CD4-positive, alpha-beta T cell (primary cell): ENCODE results near the gene CLCF1. TPM values are rescaled to one million over a fixed set of nuclear protein-coding genes. Genes with fewer than 3 reads are reported as not detected.
A peak's percentile ranks its signal among the peaks of the same experiment; 100 is the strongest.

Experiments used
- ATAC-seq: fragments of 200-7000 bp; cut with Tn5 transposase; one replicate; pipeline ENCODE4 v1.10.0; 2022; ENCODE audit warnings: mild to moderate bottlenecking; ENCODE audit not compliant: poor library complexity
- CTCF ChIA-PET: fragments of 350-600 bp; sonication (Branson Sonifier 250); formaldehyde crosslinking; loops from one replicate; lab custom pipeline; 2021; ENCODE audit warnings: antibody characterized with exemption, inconsistent platforms; lab: Charles Lee
- POLR2A ChIA-PET: fragments of 350-600 bp; sonication (Branson Sonifier 250); formaldehyde crosslinking; loops from one replicate; lab custom pipeline; 2021; ENCODE audit warnings: antibody characterized with exemption, inconsistent platforms; lab: Charles Lee
- DNase-seq, 14 experiments: peaks; one replicate each; pipeline ENCODE4 v3.0.0-alpha.2; 2013 to 2020; ENCODE audit warnings: mixed read lengths in 2 of 14
- H3K27ac ChIP-seq, 2 donors: one replicate each; pipeline versions ENCODE4 v1.5.1 to v1.7.0; 2013; ENCODE audit warnings: low read length in 2 of 2, low read depth in 1 of 2, mild to moderate bottlenecking in 1 of 2
- H3K27me3 ChIP-seq, 2 experiments: 1 replicate in 1 of 2; 2 replicates in 1 of 2; pipeline versions ENCODE4 v1.6.1 to v1.7.0; 2013; ENCODE audit warnings: low read length in 2 of 2, control low read depth in 1 of 2, mild to moderate bottlenecking in 1 of 2, moderate library complexity in 1 of 2; ENCODE audit not compliant: insufficient read depth in 2 of 2, control insufficient read depth in 1 of 2
- H3K36me3 ChIP-seq: one replicate; pipeline ENCODE4 v1.6.1; 2013; ENCODE audit warnings: low read length, control low read depth; ENCODE audit not compliant: insufficient read depth
- H3K4me1 ChIP-seq: one replicate; pipeline ENCODE4 v1.6.1; 2013; ENCODE audit warnings: low read length, control low read depth; ENCODE audit not compliant: insufficient read depth
- H3K4me3 ChIP-seq: one replicate; pipeline ENCODE4 v1.5.1; 2013; ENCODE audit warnings: mild to moderate bottlenecking, low read length, moderate library complexity
- H3K9me3 ChIP-seq, 2 experiments: 1 replicate in 1 of 2; 2 replicates in 1 of 2; pipeline versions ENCODE4 v1.6.1 to v1.7.0; 2013; ENCODE audit warnings: low read length in 2 of 2, mild to moderate bottlenecking in 2 of 2, control low read depth in 1 of 2, moderate library complexity in 1 of 2; ENCODE audit not compliant: control insufficient read depth in 1 of 2, insufficient read depth in 1 of 2
- H3K27ac Mint-ChIP-seq: one replicate; pipeline ENCODE4 v1.8.0; 2020; ENCODE audit warnings: mixed read lengths
- H3K27me3 Mint-ChIP-seq: one replicate; pipeline ENCODE4 v1.8.0; 2021; ENCODE audit warnings: mixed read lengths
- H3K36me3 Mint-ChIP-seq: one replicate; pipeline ENCODE4 v1.8.0; 2021; ENCODE audit warnings: low read depth, mixed read lengths
- H3K4me1 Mint-ChIP-seq: one replicate; pipeline ENCODE4 v1.8.0; 2021; ENCODE audit warnings: low read depth, mixed read lengths
- H3K4me3 Mint-ChIP-seq: one replicate; pipeline ENCODE4 v1.8.0; 2020; ENCODE audit warnings: mild to moderate bottlenecking, mixed read lengths
- H3K9me3 Mint-ChIP-seq: one replicate; pipeline ENCODE4 v1.8.0; 2020; ENCODE audit warnings: mixed read lengths
- intact Hi-C, 2 experiments: fragments of 100-400 bp; cut with DNase I in 1 of 2; cut with micrococcal nuclease in 1 of 2; formaldehyde crosslinking; loops; one replicate each; pipeline versions ENCODE4 v1.15.1 to v1.9.0; 2023 to 2025; cut with DNase I, micrococcal nuclease
- total RNA-seq, 174 experiments: library from RNA in 2 of 174; stranded (reverse) in 2 of 174; gene quantifications; one replicate each; pipeline ENCODE4 v1.2.3 and lab custom pipeline; 2021 to 2026
- TF ChIP-seq, protein P1 (sequence below): fragments of 200-600 bp; IDR thresholded peaks from one replicate; pipeline ENCODE4 v1.8.0; 2022; ENCODE audit warnings: antibody characterized with exemption, mild to moderate bottlenecking

The CLCF1 gene
- total RNA-seq, 2 experiments from 2014 or later = 6.0 to 6.9 TPM

DNA sequence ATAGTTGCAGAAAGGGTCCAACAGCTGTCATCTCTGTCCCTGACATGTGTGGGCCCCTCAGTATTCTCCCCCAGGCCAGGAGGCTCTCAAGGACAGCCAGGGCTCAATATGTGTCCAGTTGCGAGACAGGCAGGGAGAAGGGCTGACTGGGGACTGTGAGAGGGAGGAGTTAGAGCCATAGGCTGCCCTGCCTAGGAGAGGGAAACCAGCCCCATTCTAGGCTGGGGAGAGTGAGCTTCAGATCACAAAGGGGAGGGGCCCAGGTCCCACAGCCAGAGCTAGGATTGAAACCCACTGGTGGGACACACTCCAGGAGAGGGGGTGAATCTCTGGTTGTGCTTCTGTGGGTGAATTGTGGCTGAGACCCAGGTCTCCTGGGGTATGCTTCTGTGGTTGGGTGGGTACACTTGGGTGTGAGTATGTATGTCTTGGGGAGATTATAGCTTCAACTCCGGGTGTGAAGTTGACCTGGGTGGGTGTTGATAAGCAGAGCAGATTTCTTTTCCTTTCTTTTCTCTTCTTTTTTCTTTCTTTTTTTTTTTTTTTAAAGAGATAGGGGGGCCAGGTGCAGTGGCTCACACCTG lies 40.0 kb upstream of the CLCF1 start:
- peaks cover 18% of the 10 kb centered on the region for H3K36me3 ChIP-seq
- H3K27me3 ChIP-seq = no peaks in the 10 kb centered on the region
- H3K4me1 ChIP-seq = peaks cover 98% of the 10 kb centered on the region
- no peaks in the 10 kb centered on the region for H3K9me3 ChIP-seq
- no peak for DNase-seq
- peaks cover 9% of the 10 kb centered on the region for H3K36me3 Mint-ChIP-seq
- H3K4me3 ChIP-seq = no peak overlapping the region
- no peak for ATAC-seq
- intact Hi-C loops = no loop called here
- POLR2A ChIA-PET = interaction anchor here (0.7 to 12.5 kb wide), 11 partner anchors 10 to 568 kb away, joined by 3 to 411 read pairs (median 5); partner anchors contain the start of genes AIP, PPP1CA, PTPRCAP and RAD9A
- CTCF ChIA-PET = interaction anchor here (0.6 to 2.0 kb wide), 4 partner anchors 8 to 151 kb away, joined by 3 to 6 read pairs (median 3); no protein-coding TSS in a partner anchor
- TF ChIP-seq, protein P1, sequence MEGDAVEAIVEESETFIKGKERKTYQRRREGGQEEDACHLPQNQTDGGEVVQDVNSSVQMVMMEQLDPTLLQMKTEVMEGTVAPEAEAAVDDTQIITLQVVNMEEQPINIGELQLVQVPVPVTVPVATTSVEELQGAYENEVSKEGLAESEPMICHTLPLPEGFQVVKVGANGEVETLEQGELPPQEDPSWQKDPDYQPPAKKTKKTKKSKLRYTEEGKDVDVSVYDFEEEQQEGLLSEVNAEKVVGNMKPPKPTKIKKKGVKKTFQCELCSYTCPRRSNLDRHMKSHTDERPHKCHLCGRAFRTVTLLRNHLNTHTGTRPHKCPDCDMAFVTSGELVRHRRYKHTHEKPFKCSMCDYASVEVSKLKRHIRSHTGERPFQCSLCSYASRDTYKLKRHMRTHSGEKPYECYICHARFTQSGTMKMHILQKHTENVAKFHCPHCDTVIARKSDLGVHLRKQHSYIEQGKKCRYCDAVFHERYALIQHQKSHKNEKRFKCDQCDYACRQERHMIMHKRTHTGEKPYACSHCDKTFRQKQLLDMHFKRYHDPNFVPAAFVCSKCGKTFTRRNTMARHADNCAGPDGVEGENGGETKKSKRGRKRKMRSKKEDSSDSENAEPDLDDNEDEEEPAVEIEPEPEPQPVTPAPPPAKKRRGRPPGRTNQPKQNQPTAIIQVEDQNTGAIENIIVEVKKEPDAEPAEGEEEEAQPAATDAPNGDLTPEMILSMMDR = no peak
- peak overlapping the region; percentile 98 for H3K27ac Mint-ChIP-seq
- H3K4me1 Mint-ChIP-seq = peaks cover 83% of the 10 kb centered on the region
- no peaks in the 10 kb centered on the region for H3K27me3 Mint-ChIP-seq
- H3K27ac ChIP-seq = peak overlapping the region in 1 of 2 donors; percentile 84
- H3K4me3 Mint-ChIP-seq = peak overlapping the region; percentile 82
- H3K9me3 Mint-ChIP-seq = no peaks in the 10 kb centered on the region

DNA sequence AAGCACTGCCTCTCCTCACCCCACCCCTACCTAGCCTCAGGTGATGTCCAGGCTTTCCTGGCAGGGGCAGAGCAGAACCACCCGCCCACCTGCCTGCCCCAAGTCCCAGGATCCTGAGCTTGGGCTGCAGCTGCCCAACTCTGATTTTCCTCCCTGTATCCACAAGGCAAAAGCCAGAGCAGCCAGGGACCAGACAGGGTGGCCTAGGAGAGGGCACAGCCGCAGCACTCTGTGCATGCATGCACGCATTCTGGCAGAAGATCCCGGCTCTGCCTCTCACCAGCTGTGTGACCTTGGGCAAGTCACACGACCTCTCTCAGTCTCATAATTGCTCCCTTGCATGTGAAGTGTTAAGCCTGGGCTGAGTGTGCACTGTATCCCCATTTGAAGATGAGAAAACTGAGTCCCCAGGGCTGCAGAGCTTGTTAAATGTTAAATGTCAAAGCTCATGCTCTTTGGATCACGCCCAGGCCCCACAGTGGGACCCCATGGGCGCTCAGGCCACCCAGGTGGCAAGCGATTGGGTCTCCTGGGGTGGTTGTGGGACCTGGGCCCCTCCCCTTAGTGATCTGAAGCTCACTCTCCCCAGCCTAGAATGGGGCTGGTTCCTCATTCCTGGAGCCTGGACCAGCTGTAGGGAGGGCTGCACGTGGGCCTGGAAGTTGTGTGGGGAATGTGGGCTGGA lies 39.2 kb upstream of the CLCF1 start:
- ChIA-PET CTCF (interaction anchor here (1.4 to 2.0 kb wide), 2 partner anchors 8 to 10 kb away, joined by 3 to 6 read pairs; no protein-coding TSS in a partner anchor), POLR2A (interaction anchor here (0.9 to 12.5 kb wide), 11 partner anchors 8 to 1915 kb away, joined by 3 to 411 read pairs (median 5); partner anchors contain the start of genes AIP, PPP1CA, PTPRCAP and RAD9A)
- ATAC-seq (no peak), DNase-seq (no peak)
- Mint-ChIP-seq H3K36me3 (peaks cover 16% of the 10 kb centered on the region), H3K27ac (peak overlapping the region; percentile 98), H3K4me1 (peaks cover 83% of the 10 kb centered on the region), H3K9me3 (no peaks in the 10 kb centered on the region), H3K27me3 (no peaks in the 10 kb centered on the region), H3K4me3 (peak overlapping the region; percentile 82)
- no peaks in the 10 kb centered on the region for H3K9me3 ChIP-seq
- intact Hi-C loops = no loop called here
- H3K36me3 ChIP-seq = peaks cover 26% of the 10 kb centered on the region
- H3K27ac ChIP-seq = peak overlapping the region in 1 of 2 donors; percentile 84
- peaks cover 98% of the 10 kb centered on the region for H3K4me1 ChIP-seq
- H3K27me3 ChIP-seq = no peaks in the 10 kb centered on the region
- H3K4me3 ChIP-seq = no peak overlapping the region
- TF ChIP-seq, protein P1 = no peak

DNA sequence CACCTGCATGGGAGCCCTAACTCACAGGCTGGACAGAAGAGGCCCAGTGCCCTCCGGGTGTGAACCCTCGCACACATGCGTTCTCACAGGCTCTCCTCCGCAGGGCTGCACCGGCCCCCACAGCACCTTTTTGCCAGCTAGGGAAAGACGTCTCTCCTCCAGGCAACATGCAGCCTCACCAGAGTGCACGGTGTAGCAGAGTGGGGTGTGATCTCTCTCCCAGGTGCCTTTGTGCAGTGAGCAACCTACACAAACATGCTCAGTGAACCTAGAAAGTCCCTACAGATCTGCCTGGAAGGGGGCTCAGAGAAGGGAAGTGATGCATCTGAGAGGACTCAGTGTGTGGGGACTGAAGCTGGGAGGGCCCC lies 38.4 kb upstream of the CLCF1 start:
- ATAC-seq = no peak
- intact Hi-C loops = no loop called here
- POLR2A ChIA-PET = interaction anchor here (0.9 to 12.5 kb wide), 10 partner anchors 9 to 1915 kb away, joined by 3 to 411 read pairs (median 7); partner anchors contain the start of genes AIP, CABP4, PPP1CA and PTPRCAP
- Mint-ChIP-seq H3K27me3 (no peaks in the 10 kb centered on the region), H3K27ac (peak overlapping the region; percentile 98), H3K4me3 (peak overlapping the region; percentile 78), H3K4me1 (peaks cover 83% of the 10 kb centered on the region), H3K36me3 (peaks cover 25% of the 10 kb centered on the region), H3K9me3 (no peaks in the 10 kb centered on the region)
- Histone ChIP-seq H3K9me3 (no peaks in the 10 kb centered on the region), H3K27ac (peak overlapping the region in 1 of 2 donors; percentile 84), H3K27me3 (no peaks in the 10 kb centered on the region), H3K4me3 (no peak overlapping the region), H3K4me1 (peaks cover 98% of the 10 kb centered on the region), H3K36me3 (peaks cover 34% of the 10 kb centered on the region)
- CTCF ChIA-PET = no interaction called here
- TF ChIP-seq, protein P1 = no peak
- peak in 2 of 14 experiments; percentile 42 to 46 for DNase-seq
